Gastrocnemius medialis (tissue), 4 donors: ENCODE data around the gene TNFAIP8L1. TPM values are rescaled to one million over a fixed set of nuclear protein-coding genes. Genes with fewer than 3 reads are reported as not detected.

Experiments used
- ATAC-seq, 2 donors: fragments of 150-250 bp; one replicate each; pipeline ENCODE4 v1.9.1; 2016
- DNase-seq, 2 donors: peaks; one replicate each; pipeline ENCODE4 v3.0.0-alpha.2; 2019
- H3K27ac ChIP-seq, 4 donors: fragments of 200-600 bp; sonication (generic); 1 replicate in 1 of 4; 2 replicates in 3 of 4; pipeline ENCODE4 v1.5.1; 2016 to 2018; ENCODE audit warnings: mild to moderate bottlenecking in 2 of 4, moderate library complexity in 1 of 4
- H3K27me3 ChIP-seq, 3 donors: fragments of 200-600 bp; sonication (generic) in 2 of 3; 1 replicate in 1 of 3; 2 replicates in 2 of 3; pipeline versions ENCODE4 v1.5.1 to v1.6.0; 2016 to 2019; ENCODE audit warnings: mild to moderate bottlenecking in 1 of 3, moderate library complexity in 1 of 3
- H3K36me3 ChIP-seq, 2 donors: fragments of 200-600 bp; sonication (generic) in 1 of 2; one replicate each; pipeline ENCODE4 v1.5.1; 2017 to 2018
- H3K4me1 ChIP-seq, 2 donors: fragments of 200-600 bp; sonication (generic) in 1 of 2; one replicate each; pipeline ENCODE4 v1.5.1; 2016 to 2017; ENCODE audit warnings: mild to moderate bottlenecking in 2 of 2
- H3K4me3 ChIP-seq, 4 donors: fragments of 200-600 bp; sonication (generic) in 3 of 4; 1 replicate in 1 of 4; 2 replicates in 3 of 4; pipeline ENCODE4 v1.5.1; 2016 to 2019; ENCODE audit warnings: mild to moderate bottlenecking in 2 of 4
- H3K9me3 ChIP-seq, 3 donors: fragments of 200-600 bp; sonication (generic) in 2 of 3; 1 replicate in 1 of 3; 2 replicates in 2 of 3; pipeline ENCODE4 v1.5.1; 2016 to 2019
- CTCF ChIP-seq, 5 experiments: fragments of 450-650 bp in 3 of 5; fragments of 200-600 bp in 2 of 5; sonication (generic) in 2 of 5; IDR thresholded peaks in 4 of 5; conservative IDR thresholded peaks in 1 of 5; 1 replicate in 4 of 5; 2 replicates in 1 of 5; pipeline ENCODE4 v1.5.1; 2016 to 2019; ENCODE audit warnings: antibody characterized with exemption in 5 of 5, mild to moderate bottlenecking in 3 of 5, moderate library complexity in 3 of 5
- POLR2A ChIP-seq, 2 donors: fragments of 450-650 bp; IDR thresholded peaks; one replicate each; pipeline ENCODE4 v1.6.1; 2017; ENCODE audit warnings: antibody characterized with exemption in 2 of 2, mild to moderate bottlenecking in 2 of 2, moderate library complexity in 2 of 2
- in situ Hi-C, 4 donors: fragments of 200-750 bp; cut with MboI; loops; one replicate each; pipeline versions ENCODE4 v1.15.0 to v1.8.0; 2017; ENCODE audit warnings: low sequenced_read_pairs in 4 of 4
- intact Hi-C: fragments of 100-400 bp; cut with DNase I; formaldehyde crosslinking; loops from one replicate; pipeline ENCODE4 v1.15.1; 2023; ENCODE audit warnings: low total_unique reads
- total RNA-seq, 4 donors: library from RNA; depleted of rRNA; stranded (reverse); fragments of >200 nt; gene quantifications; one replicate each; pipeline versions ENCODE4 v1.1.0 to v1.2.3, GENCODE V29; 2016

The TNFAIP8L1 gene
- total RNA-seq, 4 donors from 2014 or later, result 1.3 to 2.9 (median 1.7) TPM

DNA sequence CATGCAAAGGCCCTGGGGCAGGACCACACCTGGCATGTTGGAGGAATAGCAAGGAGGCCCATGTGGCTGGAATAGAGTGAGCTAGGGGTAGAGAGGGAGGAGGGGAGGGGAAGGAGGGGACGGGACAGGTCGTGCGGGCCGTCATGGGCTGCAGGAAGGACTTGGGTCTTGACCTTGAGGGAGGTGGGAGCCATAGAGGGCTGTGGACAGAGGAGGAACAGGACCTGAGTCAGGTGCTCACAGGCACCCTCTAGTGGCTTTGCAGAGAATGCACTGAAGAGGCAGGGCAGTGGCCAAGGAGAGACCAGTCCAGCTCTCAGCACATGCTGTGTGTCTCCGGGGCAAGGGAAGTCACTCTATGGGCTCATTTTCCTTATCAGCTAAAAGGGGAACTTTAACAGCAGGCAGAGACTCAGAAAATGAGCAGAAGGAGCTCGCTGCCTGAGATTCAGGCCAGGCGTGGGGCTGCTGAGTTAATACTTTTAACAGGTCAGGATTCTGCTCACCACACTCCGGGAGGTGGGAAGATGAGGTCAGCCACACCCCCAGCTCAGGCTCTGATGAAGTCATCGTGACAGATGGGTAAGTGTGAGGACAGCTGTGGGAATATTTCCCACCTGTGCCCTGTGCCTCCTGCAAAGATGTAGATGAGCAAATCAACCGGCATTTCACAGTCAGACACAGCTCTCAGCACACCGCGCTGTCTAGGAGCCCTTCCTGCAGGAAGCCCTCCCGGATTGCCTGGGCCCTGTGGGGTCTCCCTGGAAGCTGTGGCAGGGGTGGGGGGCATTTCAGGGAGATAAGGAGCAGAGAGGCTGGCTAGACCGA lies 6.0 kb upstream of the TNFAIP8L1 start:
- Histone ChIP-seq H3K27me3 (peaks cover 0 to 2% (median 0%) of the 10 kb centered on the region in 3 donors), H3K4me3 (no peak overlapping the region), H3K36me3 (no peaks in the 10 kb centered on the region), H3K4me1 (peaks cover 14% of the 10 kb centered on the region in 2 donors), H3K27ac (peak overlapping the region in 1 of 4 donors; percentile 27), H3K9me3 (no peaks in the 10 kb centered on the region)
- in situ Hi-C loops, result loop anchor here in 2 of 4 donors (5.0 to 25.0 kb wide), 3 partner anchors 56 to 371 kb away; no protein-coding TSS in a partner anchor
- TF ChIP-seq POLR2A (IDR thresholded peaks at IDR 0.05), result no peak
- TF ChIP-seq CTCF (IDR thresholded peaks at IDR 0.05 in 4 of 5, conservative IDR thresholded peaks at IDR 0.05 in 1 of 5), result peak; percentile 41 to 79 (median 70)
- ATAC-seq (peak; percentile 48 to 70), DNase-seq (peak in 1 of 2 donors; percentile 56)
- intact Hi-C loops, result loop anchor here (1.0 kb wide), 1 partner anchor 57 kb away; no protein-coding TSS in a partner anchor

- TF ChIP-seq CTCF (IDR thresholded peaks at IDR 0.05 in 4 of 5, conservative IDR thresholded peaks at IDR 0.05 in 1 of 5) (no peak), POLR2A (IDR thresholded peaks at IDR 0.05) (no peak)
- H3K27ac ChIP-seq, result peak overlapping the region in 1 of 4 donors; percentile 42
Measured at GRCh38 chr19:4635754-4636116, 3.6 kb upstream of the TNFAIP8L1 start.

DNA sequence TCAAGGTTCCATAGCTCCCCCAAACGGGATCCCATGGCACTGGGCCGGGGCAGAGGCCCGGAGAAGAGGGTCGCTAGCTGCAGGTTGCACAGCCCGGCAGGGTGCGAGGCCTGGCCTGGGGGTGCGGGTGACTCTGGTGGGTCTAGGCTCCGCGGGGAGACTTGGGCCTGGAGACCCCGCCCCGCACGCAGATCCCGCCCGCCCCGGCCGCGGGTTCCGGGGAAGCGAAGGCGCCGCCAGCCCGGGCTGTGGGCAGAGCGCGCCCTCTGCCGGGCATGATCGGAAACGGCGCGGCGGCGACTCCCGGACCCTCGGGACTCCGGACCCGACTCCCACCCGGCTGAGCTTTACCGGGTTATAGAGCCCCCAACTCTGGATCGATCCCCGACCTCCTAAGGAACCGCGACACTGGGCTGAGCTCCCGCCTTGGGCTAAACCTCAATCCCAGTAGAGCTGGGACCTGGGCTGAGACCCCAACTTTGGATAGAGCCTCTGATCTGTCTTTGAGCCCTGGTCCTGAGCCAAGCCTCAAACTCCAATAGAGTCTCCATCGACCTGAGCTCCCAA lies 3.1 kb upstream of the TNFAIP8L1 start:
- in situ Hi-C loops (loop anchor here in 1 of 4 donors (10.0 to 25.0 kb wide), 2 partner anchors 61 to 374 kb away; no protein-coding TSS in a partner anchor), intact Hi-C loops (no loop called here)
- Histone ChIP-seq H3K36me3 (no peaks in the 10 kb centered on the region), H3K4me1 (peaks cover 26 to 27% of the 10 kb centered on the region in 2 donors), H3K27me3 (no peaks in the 10 kb centered on the region), H3K9me3 (no peaks in the 10 kb centered on the region), H3K27ac (peak overlapping the region in 3 of 4 donors; percentile 0 to 42 (median 35)), H3K4me3 (peak overlapping the region; percentile 52 to 80 (median 58))
- DNase-seq, result peak in 1 of 2 donors; percentile 29
- no peak for TF ChIP-seq POLR2A (IDR thresholded peaks at IDR 0.05)
- TF ChIP-seq CTCF (IDR thresholded peaks at IDR 0.05 in 4 of 5, conservative IDR thresholded peaks at IDR 0.05 in 1 of 5), result peak; percentile 91 to 99 (median 93)
- peak in 1 of 2 donors; percentile 10 for ATAC-seq

More at GRCh38 chr19:4635754-4636116, 3.6 kb upstream of the TNFAIP8L1 start:
- in situ Hi-C loops, result loop anchor here in 1 of 4 donors (10.0 to 25.0 kb wide), 2 partner anchors 61 to 373 kb away; no protein-coding TSS in a partner anchor
- intact Hi-C loops, result no loop called here
- no peaks in the 10 kb centered on the region for H3K36me3 ChIP-seq
- H3K27me3 ChIP-seq, result no peaks in the 10 kb centered on the region
- no peak for ATAC-seq
- peaks cover 26 to 27% of the 10 kb centered on the region in 2 donors for H3K4me1 ChIP-seq
- H3K9me3 ChIP-seq, result no peaks in the 10 kb centered on the region
- peak overlapping the region; percentile 52 to 80 (median 58) for H3K4me3 ChIP-seq
- no peak for DNase-seq

DNA sequence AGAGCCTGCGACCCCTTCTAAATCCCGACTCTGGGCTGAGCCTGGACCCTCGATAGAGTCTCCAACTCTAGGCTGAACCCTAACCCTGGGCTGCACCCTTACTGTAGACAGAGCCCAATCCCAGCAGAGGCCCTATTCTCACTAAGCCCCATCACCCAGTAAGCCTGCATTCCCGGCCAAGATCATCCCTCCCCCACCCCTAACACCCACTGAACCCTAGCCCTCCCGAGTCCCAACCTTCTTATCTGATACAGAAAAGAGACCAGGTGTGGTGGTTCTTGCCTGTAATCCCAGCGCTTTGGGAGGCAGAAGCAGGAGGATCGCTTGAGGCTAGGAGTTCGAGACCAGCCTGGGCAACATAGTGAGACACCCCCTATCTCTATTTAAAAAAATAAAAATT lies 2.6 kb upstream of the TNFAIP8L1 start:
- peaks cover 26 to 27% of the 10 kb centered on the region in 2 donors for H3K4me1 ChIP-seq
- in situ Hi-C loops, result loop anchor here in 1 of 4 donors (10.0 to 25.0 kb wide), 2 partner anchors 62 to 374 kb away; no protein-coding TSS in a partner anchor
- H3K27me3 ChIP-seq, result no peaks in the 10 kb centered on the region
- H3K36me3 ChIP-seq, result no peaks in the 10 kb centered on the region
- H3K4me3 ChIP-seq, result peak overlapping the region in 2 of 4 donors; percentile 52 to 54
- ATAC-seq, result no peak
- no peaks in the 10 kb centered on the region for H3K9me3 ChIP-seq
- TF ChIP-seq POLR2A (IDR thresholded peaks at IDR 0.05) (no peak), CTCF (IDR thresholded peaks at IDR 0.05 in 4 of 5, conservative IDR thresholded peaks at IDR 0.05 in 1 of 5) (no peak)
- peak overlapping the region in 1 of 4 donors; percentile 42 for H3K27ac ChIP-seq
- DNase-seq, result no peak
- intact Hi-C loops, result no loop called here
